Right lobe of liver (tissue), 4 donors: ENCODE results near the gene FAR2.

Source experiments
- CTCF ChIP-seq, 4 donors: fragments of 200-600 bp in 3 of 4; fragments of 450-650 bp in 1 of 4; IDR thresholded peaks; one replicate each; pipeline versions ENCODE4 v1.5.1 to v1.8.0; 2016 to 2022; ENCODE audit warnings: antibody characterized with exemption in 4 of 4, mild to moderate bottlenecking in 2 of 4
- POLR2A ChIP-seq: fragments of 450-650 bp; IDR thresholded peaks from one replicate; pipeline ENCODE4 v1.6.1; 2017; ENCODE audit warnings: antibody characterized with exemption, mild to moderate bottlenecking
- donor health status: DM: no; HTN: no; CAD: no.
- donor health status: DM: no; HTN: no; CAD: no.
- donor health status: DM: no; HTN: yes; CAD: no.

DNA sequence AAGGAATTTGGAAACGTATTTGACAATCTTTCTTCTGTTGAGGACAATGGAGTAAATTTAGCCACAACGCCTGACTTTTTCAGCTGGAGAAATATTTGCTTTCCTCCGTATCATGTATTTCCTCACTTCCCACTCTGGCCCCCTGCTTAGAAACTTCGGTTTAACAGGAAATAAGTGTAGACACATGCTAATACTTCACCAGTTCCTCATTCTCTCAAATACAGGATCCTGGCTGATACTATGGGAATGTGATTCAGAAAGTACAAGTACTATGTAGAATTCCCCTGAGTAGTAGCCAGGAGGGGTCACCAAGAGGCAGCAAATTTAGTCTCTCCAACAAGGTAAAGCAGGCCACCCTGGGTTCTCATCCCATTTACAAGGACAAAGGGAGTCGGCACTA is 58.0 kb downstream of the FAR2 start:
- TF ChIP-seq CTCF (IDR thresholded peaks at IDR 0.05) (no peak), POLR2A (no peak)
